ENCODE results near the gene COG6.

DNA sequence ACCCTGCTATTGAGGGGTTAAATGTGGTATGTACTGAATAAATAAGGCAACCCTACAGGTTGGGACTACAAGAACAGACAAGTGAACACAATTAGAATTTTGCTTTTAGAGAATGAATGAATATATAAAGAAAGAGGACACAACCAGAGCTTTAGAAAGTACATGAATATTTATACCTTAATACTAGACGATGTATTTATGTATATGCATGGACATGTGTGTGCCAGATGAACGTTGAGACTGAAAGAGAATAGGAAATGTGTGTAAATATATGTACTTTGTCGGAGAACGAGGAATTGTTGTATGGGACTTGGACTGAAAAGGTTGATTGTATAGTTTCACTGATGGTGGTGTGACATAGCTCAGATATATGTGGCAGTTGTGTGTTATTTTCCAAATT is 9.3 kb upstream of the COG6 start:
- no peak for TF ChIP-seq SP1 (IDR thresholded peaks at IDR 0.05)
- TF ChIP-seq ELF4 (IDR thresholded peaks at IDR 0.05), result no peak
- TF ChIP-seq LEF1 (IDR thresholded peaks at IDR 0.05; ENCODE audit: borderline replicate concordance), result no peak
- TF ChIP-seq SUZ12 (IDR thresholded peaks at IDR 0.05), result no peak
- no peak for TF ChIP-seq FOXK2 (IDR thresholded peaks at IDR 0.05)
